ENCODE results near the gene CRADD.

The CRADD gene

DNA sequence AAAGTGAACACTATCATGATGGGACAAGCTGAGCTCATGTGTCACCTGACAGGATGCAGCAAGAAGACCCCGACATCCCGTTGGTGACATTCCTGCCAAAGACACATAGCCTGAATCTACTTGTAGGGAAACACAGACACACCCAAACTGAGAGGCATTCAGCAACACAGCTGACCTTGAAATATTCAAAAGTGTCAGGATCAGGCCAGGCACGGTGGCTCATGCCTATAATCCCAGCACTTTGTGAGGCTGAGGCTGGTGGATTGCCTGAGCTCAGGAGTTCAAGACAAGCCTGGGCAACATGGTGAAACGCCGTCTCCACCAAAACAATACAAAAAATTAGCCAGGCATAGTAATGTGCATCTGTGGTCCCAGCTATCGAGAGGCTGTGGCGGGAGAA lies 239.2 kb downstream of the CRADD start:
- Histone ChIP-seq H3K27ac (replicated peaks) (no peak overlapping the region), H3K27me3 (ENCODE audit: insufficient read depth, poor library complexity, severe bottlenecking) (no peaks in the 10 kb centered on the region), H3K4me3 (replicated peaks; ENCODE audit: insufficient read depth, low read length) (no peak overlapping the region)
- TF ChIP-seq, protein P1, sequence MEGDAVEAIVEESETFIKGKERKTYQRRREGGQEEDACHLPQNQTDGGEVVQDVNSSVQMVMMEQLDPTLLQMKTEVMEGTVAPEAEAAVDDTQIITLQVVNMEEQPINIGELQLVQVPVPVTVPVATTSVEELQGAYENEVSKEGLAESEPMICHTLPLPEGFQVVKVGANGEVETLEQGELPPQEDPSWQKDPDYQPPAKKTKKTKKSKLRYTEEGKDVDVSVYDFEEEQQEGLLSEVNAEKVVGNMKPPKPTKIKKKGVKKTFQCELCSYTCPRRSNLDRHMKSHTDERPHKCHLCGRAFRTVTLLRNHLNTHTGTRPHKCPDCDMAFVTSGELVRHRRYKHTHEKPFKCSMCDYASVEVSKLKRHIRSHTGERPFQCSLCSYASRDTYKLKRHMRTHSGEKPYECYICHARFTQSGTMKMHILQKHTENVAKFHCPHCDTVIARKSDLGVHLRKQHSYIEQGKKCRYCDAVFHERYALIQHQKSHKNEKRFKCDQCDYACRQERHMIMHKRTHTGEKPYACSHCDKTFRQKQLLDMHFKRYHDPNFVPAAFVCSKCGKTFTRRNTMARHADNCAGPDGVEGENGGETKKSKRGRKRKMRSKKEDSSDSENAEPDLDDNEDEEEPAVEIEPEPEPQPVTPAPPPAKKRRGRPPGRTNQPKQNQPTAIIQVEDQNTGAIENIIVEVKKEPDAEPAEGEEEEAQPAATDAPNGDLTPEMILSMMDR (IDR thresholded peaks at IDR 0.05; ENCODE audit: insufficient read depth, low read length) = no peak
- TF ChIP-seq, protein P2, sequence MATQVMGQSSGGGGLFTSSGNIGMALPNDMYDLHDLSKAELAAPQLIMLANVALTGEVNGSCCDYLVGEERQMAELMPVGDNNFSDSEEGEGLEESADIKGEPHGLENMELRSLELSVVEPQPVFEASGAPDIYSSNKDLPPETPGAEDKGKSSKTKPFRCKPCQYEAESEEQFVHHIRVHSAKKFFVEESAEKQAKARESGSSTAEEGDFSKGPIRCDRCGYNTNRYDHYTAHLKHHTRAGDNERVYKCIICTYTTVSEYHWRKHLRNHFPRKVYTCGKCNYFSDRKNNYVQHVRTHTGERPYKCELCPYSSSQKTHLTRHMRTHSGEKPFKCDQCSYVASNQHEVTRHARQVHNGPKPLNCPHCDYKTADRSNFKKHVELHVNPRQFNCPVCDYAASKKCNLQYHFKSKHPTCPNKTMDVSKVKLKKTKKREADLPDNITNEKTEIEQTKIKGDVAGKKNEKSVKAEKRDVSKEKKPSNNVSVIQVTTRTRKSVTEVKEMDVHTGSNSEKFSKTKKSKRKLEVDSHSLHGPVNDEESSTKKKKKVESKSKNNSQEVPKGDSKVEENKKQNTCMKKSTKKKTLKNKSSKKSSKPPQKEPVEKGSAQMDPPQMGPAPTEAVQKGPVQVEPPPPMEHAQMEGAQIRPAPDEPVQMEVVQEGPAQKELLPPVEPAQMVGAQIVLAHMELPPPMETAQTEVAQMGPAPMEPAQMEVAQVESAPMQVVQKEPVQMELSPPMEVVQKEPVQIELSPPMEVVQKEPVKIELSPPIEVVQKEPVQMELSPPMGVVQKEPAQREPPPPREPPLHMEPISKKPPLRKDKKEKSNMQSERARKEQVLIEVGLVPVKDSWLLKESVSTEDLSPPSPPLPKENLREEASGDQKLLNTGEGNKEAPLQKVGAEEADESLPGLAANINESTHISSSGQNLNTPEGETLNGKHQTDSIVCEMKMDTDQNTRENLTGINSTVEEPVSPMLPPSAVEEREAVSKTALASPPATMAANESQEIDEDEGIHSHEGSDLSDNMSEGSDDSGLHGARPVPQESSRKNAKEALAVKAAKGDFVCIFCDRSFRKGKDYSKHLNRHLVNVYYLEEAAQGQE (IDR thresholded peaks at IDR 0.05; ENCODE audit: insufficient replicate concordance, low read depth) = no peak
- TF ChIP-seq GABPA (IDR thresholded peaks at IDR 0.05; ENCODE audit: low read depth) = no peak
- TF ChIP-seq SPI1 (IDR thresholded peaks at IDR 0.05; ENCODE audit: borderline replicate concordance, low read depth) = no peak
- no peak for TF ChIP-seq POLR2AphosphoS5 (IDR thresholded peaks at IDR 0.05; ENCODE audit: low read depth)
- DNase-seq (ENCODE audit: low read depth in 1 of 2, low spot score in 1 of 2) = no peak

DNA sequence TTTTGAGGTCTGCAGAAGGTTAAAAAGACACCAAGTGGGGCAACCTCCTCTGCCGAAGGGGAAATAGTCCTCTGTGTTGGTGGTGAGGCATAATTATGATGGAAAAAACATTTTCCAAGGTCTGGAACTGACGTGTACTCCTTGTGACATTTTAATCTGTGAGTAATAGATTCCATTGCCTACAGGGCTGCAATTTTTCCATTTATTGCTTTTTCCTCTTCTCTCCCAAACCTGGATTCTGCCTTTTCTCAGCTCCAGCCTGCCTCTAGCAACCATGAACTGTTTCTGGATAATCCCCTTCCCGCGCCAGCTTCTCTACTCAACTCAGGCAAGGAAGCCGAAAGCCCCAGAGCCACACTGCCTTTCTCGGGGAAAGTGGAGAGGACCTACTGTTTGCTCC lies 241.1 kb downstream of the CRADD start:
- H3K4me3 ChIP-seq (replicated peaks; ENCODE audit: insufficient read depth, low read length) = no peak overlapping the region
- H3K27ac ChIP-seq (replicated peaks) = no peak overlapping the region
- no peaks in the 10 kb centered on the region for H3K27me3 ChIP-seq (ENCODE audit: insufficient read depth, poor library complexity, severe bottlenecking)
- TF ChIP-seq, protein P2 (IDR thresholded peaks at IDR 0.05; ENCODE audit: insufficient replicate concordance, low read depth) = no peak
- TF ChIP-seq, protein P1 (IDR thresholded peaks at IDR 0.05; ENCODE audit: insufficient read depth, low read length) = no peak
- TF ChIP-seq GABPA (IDR thresholded peaks at IDR 0.05; ENCODE audit: low read depth) (no peak), SPI1 (IDR thresholded peaks at IDR 0.05; ENCODE audit: borderline replicate concordance, low read depth) (no peak), POLR2AphosphoS5 (IDR thresholded peaks at IDR 0.05; ENCODE audit: low read depth) (no peak)
- no peak for DNase-seq (ENCODE audit: low read depth in 1 of 2, low spot score in 1 of 2)

DNA sequence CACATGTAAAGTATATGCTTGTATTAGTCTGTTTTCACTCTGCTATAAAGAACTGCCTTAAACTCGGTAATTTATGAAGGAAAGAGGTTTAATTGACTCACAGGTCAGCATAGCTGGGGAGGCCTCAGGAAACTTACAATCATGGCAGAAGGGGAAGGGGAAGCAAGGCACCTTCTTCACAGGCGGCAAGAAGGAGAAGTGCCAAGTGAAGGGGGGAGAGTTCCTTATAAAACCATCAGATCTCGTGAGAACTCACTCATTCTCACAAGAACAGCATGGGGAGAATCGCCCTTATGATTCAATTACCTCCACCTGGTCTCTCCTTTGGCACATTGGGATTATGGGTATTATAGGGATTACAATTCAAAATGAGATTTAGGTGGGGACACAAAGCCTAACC lies 241.7 kb downstream of the CRADD start:
- Histone ChIP-seq H3K27ac (replicated peaks) (no peak overlapping the region), H3K27me3 (ENCODE audit: insufficient read depth, poor library complexity, severe bottlenecking) (no peaks in the 10 kb centered on the region), H3K4me3 (replicated peaks; ENCODE audit: insufficient read depth, low read length) (no peak overlapping the region)
- peak in 1 of 2 experiments; percentile 47 for DNase-seq (ENCODE audit: low read depth in 1 of 2, low spot score in 1 of 2)
- peak; percentile 82; the same call in 1 of the 2 replicates for TF ChIP-seq SPI1 (IDR thresholded peaks at IDR 0.05; ENCODE audit: borderline replicate concordance, low read depth)
- TF ChIP-seq, protein P2 (IDR thresholded peaks at IDR 0.05; ENCODE audit: insufficient replicate concordance, low read depth) = no peak
